Mucosa of rectum (tissue), 2 donors: ENCODE data around the gene GNG7.
"Not testable (repeated sequence)": the region's sequence is repeated elsewhere in the genome, so short reads cannot be mapped to it uniquely, and the experiment has no call there.

Experiments
- H3K27ac ChIP-seq, 2 donors: one replicate each; pipeline ENCODE4 v1.7.0; 2013; ENCODE audit warnings: inconsistent platforms in 2 of 2, low read depth in 2 of 2, low read length in 2 of 2
- H3K27me3 ChIP-seq, 2 donors: one replicate each; pipeline ENCODE4 v1.7.0; 2013; ENCODE audit warnings: low read length in 2 of 2; ENCODE audit not compliant: control insufficient read depth in 2 of 2, insufficient read depth in 2 of 2
- H3K36me3 ChIP-seq, 2 donors: one replicate each; pipeline ENCODE4 v1.7.0; 2013; ENCODE audit warnings: low read length in 2 of 2; ENCODE audit not compliant: control insufficient read depth in 2 of 2, insufficient read depth in 2 of 2
- H3K4me1 ChIP-seq, 2 donors: one replicate each; pipeline ENCODE4 v1.7.0; 2013; ENCODE audit warnings: low read length in 2 of 2, mild to moderate bottlenecking in 1 of 2; ENCODE audit not compliant: control insufficient read depth in 2 of 2, insufficient read depth in 2 of 2
- H3K4me3 ChIP-seq, 2 donors: one replicate each; pipeline ENCODE4 v1.7.0; 2013; ENCODE audit warnings: low read length in 2 of 2
- H3K9ac ChIP-seq, 2 donors: one replicate each; pipeline ENCODE4 v1.7.0; 2013; ENCODE audit warnings: low read length in 2 of 2, low read depth in 1 of 2, mild to moderate bottlenecking in 1 of 2
- H3K9me3 ChIP-seq, 2 donors: one replicate each; pipeline ENCODE4 v1.7.0; 2013; ENCODE audit warnings: low read length in 2 of 2; ENCODE audit not compliant: control insufficient read depth in 2 of 2
- donor health status: healthy.
- donor health status: Normal muscosa, but diverticular disease.

The GNG7 gene

GRCh38 chr19:2659856-2660432 lies 42.5 kb downstream of the GNG7 start:
- no peak overlapping the region for H3K27ac ChIP-seq
- no peaks in the 10 kb centered on the region for H3K27me3 ChIP-seq
- no peaks in the 10 kb centered on the region for H3K9me3 ChIP-seq
- no peaks in the 10 kb centered on the region for H3K4me1 ChIP-seq
- no peaks in the 10 kb centered on the region for H3K36me3 ChIP-seq
- no peak overlapping the region for H3K4me3 ChIP-seq
- no peak overlapping the region for H3K9ac ChIP-seq

GRCh38 chr19:2656533-2656932 lies 46.0 kb downstream of the GNG7 start:
- Histone ChIP-seq H3K9me3 (no peaks in the 10 kb centered on the region), H3K9ac (no peak overlapping the region), H3K36me3 (no peaks in the 10 kb centered on the region), H3K4me1 (peaks cover 0 to 2% of the 10 kb centered on the region in 2 donors), H3K4me3 (no peak overlapping the region), H3K27ac (no peak overlapping the region), H3K27me3 (no peaks in the 10 kb centered on the region)

- H3K4me3 ChIP-seq, result no peak overlapping the region
- no peak overlapping the region for H3K9ac ChIP-seq
These were observed 48.5 kb downstream of the GNG7 start for GRCh38 chr19:2653710-2654707.

GRCh38 chr19:2653218-2653617 lies 49.3 kb downstream of the GNG7 start:
- Histone ChIP-seq H3K36me3 (no peaks in the 10 kb centered on the region), H3K4me3 (no peak overlapping the region), H3K9ac (no peak overlapping the region), H3K27ac (no peak overlapping the region), H3K27me3 (no peaks in the 10 kb centered on the region), H3K4me1 (peaks cover 0 to 2% of the 10 kb centered on the region in 2 donors), H3K9me3 (no peaks in the 10 kb centered on the region)

More at GRCh38 chr19:2653710-2654707, 48.5 kb downstream of the GNG7 start:
- Histone ChIP-seq H3K4me1 (peaks cover 0 to 2% of the 10 kb centered on the region in 2 donors), H3K9me3 (no peaks in the 10 kb centered on the region), H3K27me3 (no peaks in the 10 kb centered on the region), H3K27ac (no peak overlapping the region), H3K36me3 (no peaks in the 10 kb centered on the region)

- H3K9ac ChIP-seq, result no peak overlapping the region
- no peaks in the 10 kb centered on the region for H3K27me3 ChIP-seq
- H3K27ac ChIP-seq, result no peak overlapping the region
These were observed 49.9 kb downstream of the GNG7 start for GRCh38 chr19:2652504-2653099.

GRCh38 chr19:2651002-2651733 lies 51.3 kb downstream of the GNG7 start:
- not testable (repeated sequence) for H3K4me3 ChIP-seq, H3K9me3 ChIP-seq, H3K36me3 ChIP-seq, H3K4me1 ChIP-seq, H3K27me3 ChIP-seq, H3K9ac ChIP-seq
- H3K27ac ChIP-seq, result peak overlapping the region in 1 of 2 donors; percentile 20

More at GRCh38 chr19:2652504-2653099, 49.9 kb downstream of the GNG7 start:
- no peak overlapping the region for H3K4me3 ChIP-seq
- H3K9me3 ChIP-seq, result no peaks in the 10 kb centered on the region
- no peaks in the 10 kb centered on the region for H3K36me3 ChIP-seq
- H3K4me1 ChIP-seq, result peaks cover 0 to 2% of the 10 kb centered on the region in 2 donors

- Histone ChIP-seq H3K9me3 (no peaks in the 10 kb centered on the region), H3K4me3 (no peak overlapping the region), H3K9ac (no peak overlapping the region), H3K27ac (peak overlapping the region in 1 of 2 donors; percentile 20), H3K27me3 (no peaks in the 10 kb centered on the region), H3K4me1 (peaks cover 0 to 2% of the 10 kb centered on the region in 2 donors), H3K36me3 (no peaks in the 10 kb centered on the region)
These were observed 52.0 kb downstream of the GNG7 start for GRCh38 chr19:2650515-2650914.

- Histone ChIP-seq H3K27me3 (no peaks in the 10 kb centered on the region), H3K36me3 (no peaks in the 10 kb centered on the region), H3K4me1 (no peaks in the 10 kb centered on the region), H3K27ac (no peak overlapping the region), H3K9ac (no peak overlapping the region), H3K4me3 (no peak overlapping the region), H3K9me3 (no peaks in the 10 kb centered on the region)
These were observed 54.0 kb downstream of the GNG7 start for GRCh38 chr19:2648528-2648937.

GRCh38 chr19:2648099-2648498 lies 54.4 kb downstream of the GNG7 start:
- H3K27me3 ChIP-seq, result no peaks in the 10 kb centered on the region
- H3K4me1 ChIP-seq, result no peaks in the 10 kb centered on the region
- no peak overlapping the region for H3K27ac ChIP-seq
- no peak overlapping the region for H3K9ac ChIP-seq
- H3K4me3 ChIP-seq, result no peak overlapping the region
- H3K36me3 ChIP-seq, result no peaks in the 10 kb centered on the region
- H3K9me3 ChIP-seq, result no peaks in the 10 kb centered on the region
